Right lobe of liver (tissue), 4 donors: Measurements from ENCODE around the gene CDK3.

Experiments used
- POLR2A ChIP-seq: fragments of 450-650 bp; IDR thresholded peaks from one replicate; pipeline ENCODE4 v1.6.1; 2017; ENCODE audit warnings: antibody characterized with exemption, mild to moderate bottlenecking
- TF ChIP-seq, protein P1 (sequence below), 4 donors: fragments of 200-600 bp in 3 of 4; fragments of 450-650 bp in 1 of 4; IDR thresholded peaks; one replicate each; pipeline versions ENCODE4 v1.5.1 to v1.8.0; 2016 to 2022; ENCODE audit warnings: antibody characterized with exemption in 4 of 4, mild to moderate bottlenecking in 2 of 4
- donor health status: DM: no; HTN: no; CAD: no.
- donor health status: DM: no; HTN: no; CAD: no.
- donor health status: DM: no; HTN: yes; CAD: no.

GRCh38 chr17:76039121-76039520 lies 38.5 kb downstream of the CDK3 start:
- TF ChIP-seq, protein P1, sequence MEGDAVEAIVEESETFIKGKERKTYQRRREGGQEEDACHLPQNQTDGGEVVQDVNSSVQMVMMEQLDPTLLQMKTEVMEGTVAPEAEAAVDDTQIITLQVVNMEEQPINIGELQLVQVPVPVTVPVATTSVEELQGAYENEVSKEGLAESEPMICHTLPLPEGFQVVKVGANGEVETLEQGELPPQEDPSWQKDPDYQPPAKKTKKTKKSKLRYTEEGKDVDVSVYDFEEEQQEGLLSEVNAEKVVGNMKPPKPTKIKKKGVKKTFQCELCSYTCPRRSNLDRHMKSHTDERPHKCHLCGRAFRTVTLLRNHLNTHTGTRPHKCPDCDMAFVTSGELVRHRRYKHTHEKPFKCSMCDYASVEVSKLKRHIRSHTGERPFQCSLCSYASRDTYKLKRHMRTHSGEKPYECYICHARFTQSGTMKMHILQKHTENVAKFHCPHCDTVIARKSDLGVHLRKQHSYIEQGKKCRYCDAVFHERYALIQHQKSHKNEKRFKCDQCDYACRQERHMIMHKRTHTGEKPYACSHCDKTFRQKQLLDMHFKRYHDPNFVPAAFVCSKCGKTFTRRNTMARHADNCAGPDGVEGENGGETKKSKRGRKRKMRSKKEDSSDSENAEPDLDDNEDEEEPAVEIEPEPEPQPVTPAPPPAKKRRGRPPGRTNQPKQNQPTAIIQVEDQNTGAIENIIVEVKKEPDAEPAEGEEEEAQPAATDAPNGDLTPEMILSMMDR (IDR thresholded peaks at IDR 0.05), result no peak
- TF ChIP-seq POLR2A, result no peak
